D721Med (cell line): ENCODE data around the gene MSH3.

Source experiments
- DNase-seq: peaks from one replicate; pipeline ENCODE4 v3.0.0; 2011; ENCODE audit warnings: low spot score; ENCODE audit not compliant: insufficient read length
- FAIRE-seq: peaks from 2 replicates; lab custom pipeline; 2011; peaks lifted over from hg19 to GRCh38; lab: Jason Lieb, UNC
- CTCF ChIP-seq: IDR thresholded peaks from 2 replicates; pipeline ENCODE4 v1.5.1; 2012; ENCODE audit warnings: mild to moderate bottlenecking, control low read depth; ENCODE audit not compliant: insufficient read depth; ENCODE audit errors: missing control alignments

The MSH3 gene

GRCh38 chr5:80632700-80633099 is 21.8 kb upstream of the MSH3 start:
- peak; percentile 41 for FAIRE-seq
- TF ChIP-seq CTCF = no peak
- DNase-seq = no peak

GRCh38 chr5:80634193-80634592 is 20.3 kb upstream of the MSH3 start:
- DNase-seq (no peak), FAIRE-seq (no peak)
- no peak for TF ChIP-seq CTCF

GRCh38 chr5:80641353-80641752 is 13.1 kb upstream of the MSH3 start:
- FAIRE-seq (no peak), DNase-seq (no peak)
- no peak for TF ChIP-seq CTCF

GRCh38 chr5:80644900-80645299 is 9.6 kb upstream of the MSH3 start:
- DNase-seq (no peak), FAIRE-seq (no peak)
- TF ChIP-seq CTCF = no peak

- FAIRE-seq (no peak), DNase-seq (no peak)
- TF ChIP-seq CTCF = no peak
These were observed 7.5 kb upstream of the MSH3 start for GRCh38 chr5:80646926-80647325.

- no peak for TF ChIP-seq CTCF
- DNase-seq = no peak
- no peak for FAIRE-seq
These were observed 950 bp upstream of the MSH3 start for GRCh38 chr5:80653502-80653901.

GRCh38 chr5:80654054-80654390 is 430 bp upstream of the MSH3 start:
- FAIRE-seq = no peak
- no peak for DNase-seq
- TF ChIP-seq CTCF = no peak
